ENCODE data around the gene ANGPTL8. TPM values are rescaled to one million over a fixed set of nuclear protein-coding genes. Genes with fewer than 3 reads are reported as not detected.
A peak's percentile ranks its signal among the peaks of the same experiment; 100 is the strongest.

The ANGPTL8 gene
- 10 to 100 TPM in 1 of 3 donors, under 1 TPM in 1, not detected in 1; 0.44 to 17.9 TPM for total RNA-seq

- Histone ChIP-seq H3K9me3 (peaks cover 0 to 5% of the 10 kb centered on the region in 2 donors), H3K4me3 (no peak within 1 kb of the TSS), H3K4me1 (no peaks in the 10 kb centered on the region), H3K27me3 (no peaks in the 10 kb centered on the region), H3K27ac (no peak within 1 kb of the TSS), H3K36me3 (peaks cover 3% of the 10 kb centered on the region)
- no peak for DNase-seq (ENCODE audit: low spot score in 2 of 2)
- intact Hi-C loops (cut with DNase I; ENCODE audit: low total_unique reads) = no loop called here
- TF ChIP-seq, protein P1, sequence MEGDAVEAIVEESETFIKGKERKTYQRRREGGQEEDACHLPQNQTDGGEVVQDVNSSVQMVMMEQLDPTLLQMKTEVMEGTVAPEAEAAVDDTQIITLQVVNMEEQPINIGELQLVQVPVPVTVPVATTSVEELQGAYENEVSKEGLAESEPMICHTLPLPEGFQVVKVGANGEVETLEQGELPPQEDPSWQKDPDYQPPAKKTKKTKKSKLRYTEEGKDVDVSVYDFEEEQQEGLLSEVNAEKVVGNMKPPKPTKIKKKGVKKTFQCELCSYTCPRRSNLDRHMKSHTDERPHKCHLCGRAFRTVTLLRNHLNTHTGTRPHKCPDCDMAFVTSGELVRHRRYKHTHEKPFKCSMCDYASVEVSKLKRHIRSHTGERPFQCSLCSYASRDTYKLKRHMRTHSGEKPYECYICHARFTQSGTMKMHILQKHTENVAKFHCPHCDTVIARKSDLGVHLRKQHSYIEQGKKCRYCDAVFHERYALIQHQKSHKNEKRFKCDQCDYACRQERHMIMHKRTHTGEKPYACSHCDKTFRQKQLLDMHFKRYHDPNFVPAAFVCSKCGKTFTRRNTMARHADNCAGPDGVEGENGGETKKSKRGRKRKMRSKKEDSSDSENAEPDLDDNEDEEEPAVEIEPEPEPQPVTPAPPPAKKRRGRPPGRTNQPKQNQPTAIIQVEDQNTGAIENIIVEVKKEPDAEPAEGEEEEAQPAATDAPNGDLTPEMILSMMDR (IDR thresholded peaks at IDR 0.05) = no peak
- TF ChIP-seq POLR2A (IDR thresholded peaks at IDR 0.05) (no peak), POLR2AphosphoS5 (IDR thresholded peaks at IDR 0.05) (no peak)
Measured at GRCh38 chr19:11239377-11240000, at the start of gene ANGPTL8. Gene ANGPTL8 (plus strand): TSS chr19:11239619. CDS start chr19:11239638, 19 bp downstream.

- Histone ChIP-seq H3K4me3 (peak overlapping the region in 1 of 3 donors; percentile 22), H3K36me3 (peaks cover 9% of the 10 kb centered on the region), H3K9me3 (no peaks in the 10 kb centered on the region), H3K4me1 (peaks cover 0 to 12% of the 10 kb centered on the region in 2 donors), H3K27ac (peak overlapping the region; percentile 41 to 82), H3K27me3 (no peaks in the 10 kb centered on the region)
- TF ChIP-seq, protein P1 (IDR thresholded peaks at IDR 0.05) = no peak
- TF ChIP-seq POLR2AphosphoS5 (IDR thresholded peaks at IDR 0.05) (no peak), POLR2A (IDR thresholded peaks at IDR 0.05) (no peak)
- no peak for DNase-seq (ENCODE audit: low spot score in 2 of 2)
- intact Hi-C loops (cut with DNase I; ENCODE audit: low total_unique reads) = no loop called here
Measured at GRCh38 chr19:11190501-11190900, 48.9 kb upstream of the ANGPTL8 start.

GRCh38 chr19:11191273-11191755, 48.1 kb upstream of the ANGPTL8 start:
- Histone ChIP-seq H3K4me1 (peaks cover 0 to 14% of the 10 kb centered on the region in 2 donors), H3K36me3 (peaks cover 9% of the 10 kb centered on the region), H3K27ac (peak overlapping the region; percentile 29 to 82), H3K9me3 (no peaks in the 10 kb centered on the region), H3K4me3 (no peak overlapping the region), H3K27me3 (no peaks in the 10 kb centered on the region)
- TF ChIP-seq POLR2AphosphoS5 (IDR thresholded peaks at IDR 0.05) = peak in 2 of 3 donors; percentile 24 to 53
- TF ChIP-seq, protein P1 (IDR thresholded peaks at IDR 0.05) = no peak
- DNase-seq (ENCODE audit: low spot score in 2 of 2) = no peak
- intact Hi-C loops (cut with DNase I; ENCODE audit: low total_unique reads) = no loop called here

GRCh38 chr19:11191934-11192333, 47.5 kb upstream of the ANGPTL8 start:
- H3K4me1 ChIP-seq = peaks cover 0 to 14% of the 10 kb centered on the region in 2 donors
- peaks cover 9% of the 10 kb centered on the region for H3K36me3 ChIP-seq
- H3K27me3 ChIP-seq = no peaks in the 10 kb centered on the region
- H3K27ac ChIP-seq = peak overlapping the region; percentile 29 to 34
- intact Hi-C loops (cut with DNase I; ENCODE audit: low total_unique reads) = no loop called here
- no peak overlapping the region for H3K4me3 ChIP-seq
- TF ChIP-seq POLR2AphosphoS5 (IDR thresholded peaks at IDR 0.05) (no peak), POLR2A (IDR thresholded peaks at IDR 0.05) (no peak)
- TF ChIP-seq, protein P1 (IDR thresholded peaks at IDR 0.05) = no peak
- no peaks in the 10 kb centered on the region for H3K9me3 ChIP-seq
- DNase-seq (ENCODE audit: low spot score in 2 of 2) = no peak
